GM15510 (cell line): ENCODE results near the gene ARRDC5.

Experiments used
- POLR2A ChIP-seq: IDR thresholded peaks from 3 replicates; pipeline ENCODE4 v1.6.1; 2011; ENCODE audit warnings: borderline replicate concordance; ENCODE audit not compliant: insufficient read length; ENCODE audit errors: extremely low read depth

Gene ARRDC5

GRCh38 chr19:4911786-4912672 is 9.3 kb upstream of the ARRDC5 start:
- no peak for TF ChIP-seq POLR2A

GRCh38 chr19:4911314-4911713 is 8.6 kb upstream of the ARRDC5 start:
- TF ChIP-seq POLR2A = no peak

- TF ChIP-seq POLR2A = no peak
Measured at GRCh38 chr19:4910594-4911281, 8.0 kb upstream of the ARRDC5 start.

- TF ChIP-seq POLR2A = peak; percentile 21
Measured at GRCh38 chr19:4909897-4910593, 7.3 kb upstream of the ARRDC5 start.

GRCh38 chr19:4909156-4909896 is 6.6 kb upstream of the ARRDC5 start, which contains the start of gene UHRF1:
Gene UHRF1, plus strand, starts transcription at chr19:4909501. Its CDS starts 1,385 bp downstream, at chr19:4910886.
- peak; percentile 70 for TF ChIP-seq POLR2A

GRCh38 chr19:4908781-4909155 is 6.1 kb upstream of the ARRDC5 start:
- no peak for TF ChIP-seq POLR2A

- no peak for TF ChIP-seq POLR2A
Measured at GRCh38 chr19:4908360-4908759, 5.7 kb upstream of the ARRDC5 start.

- no peak for TF ChIP-seq POLR2A
Measured at GRCh38 chr19:4906963-4907362, 4.3 kb upstream of the ARRDC5 start.

GRCh38 chr19:4904481-4904880 is 1.8 kb upstream of the ARRDC5 start:
- no peak for TF ChIP-seq POLR2A

- TF ChIP-seq POLR2A = no peak
Measured at GRCh38 chr19:4897146-4897545, 5.5 kb downstream of the ARRDC5 start.

- TF ChIP-seq POLR2A = no peak
Measured at GRCh38 chr19:4896372-4896771, 6.3 kb downstream of the ARRDC5 start.

GRCh38 chr19:4891066-4891465 is 11.6 kb downstream of the ARRDC5 start:
- TF ChIP-seq POLR2A = no peak

GRCh38 chr19:4889034-4889815 is 13.5 kb downstream of the ARRDC5 start:
- TF ChIP-seq POLR2A = no peak

- no peak for TF ChIP-seq POLR2A
Measured at GRCh38 chr19:4879041-4879440, 23.7 kb downstream of the ARRDC5 start.
